HG02885 (cell line): ENCODE results near the gene SSR1.
A peak's percentile ranks its signal among the peaks of the same experiment; 100 is the strongest.

Source experiments
- ATAC-seq: cut with Tn5 transposase; IDR thresholded peaks from one replicate; pipeline ENCODE4 v1.9.1; 2021; ENCODE audit warnings: mild to moderate bottlenecking; ENCODE audit not compliant: unreplicated experiment, poor library complexity

SSR1 gene

GRCh38 chr6:7242835-7243178 lies 70.2 kb downstream of the SSR1 start:
- no peak for ATAC-seq

GRCh38 chr6:7241709-7242645 lies 71.0 kb downstream of the SSR1 start:
- no peak for ATAC-seq

GRCh38 chr6:7241160-7241559 lies 71.8 kb downstream of the SSR1 start:
- ATAC-seq, result no peak

- ATAC-seq, result no peak
These were observed 72.6 kb downstream of the SSR1 start for GRCh38 chr6:7240351-7240750.

GRCh38 chr6:7239590-7239948 lies 73.4 kb downstream of the SSR1 start:
- ATAC-seq, result no peak

GRCh38 chr6:7238900-7239589 lies 74.0 kb downstream of the SSR1 start:
- ATAC-seq, result peak; percentile 46

- no peak for ATAC-seq
These were observed 74.5 kb downstream of the SSR1 start for GRCh38 chr6:7238526-7238899.

- ATAC-seq, result no peak
These were observed 75.3 kb downstream of the SSR1 start for GRCh38 chr6:7237653-7238188.

GRCh38 chr6:7236306-7237209 lies 76.4 kb downstream of the SSR1 start:
- ATAC-seq, result peak; percentile 59

- no peak for ATAC-seq
These were observed 77.2 kb downstream of the SSR1 start for GRCh38 chr6:7235712-7236305.

GRCh38 chr6:7234547-7234946 lies 78.5 kb downstream of the SSR1 start:
- ATAC-seq, result no peak

GRCh38 chr6:7232351-7232750 lies 80.6 kb downstream of the SSR1 start:
- ATAC-seq, result no peak

GRCh38 chr6:7230956-7231713 lies 81.9 kb downstream of the SSR1 start:
- no peak for ATAC-seq

- ATAC-seq, result no peak
These were observed 82.7 kb downstream of the SSR1 start for GRCh38 chr6:7230327-7230691.

- ATAC-seq, result no peak
These were observed 83.3 kb downstream of the SSR1 start for GRCh38 chr6:7229376-7230326.

- no peak for ATAC-seq
These were observed 84.2 kb downstream of the SSR1 start for GRCh38 chr6:7228662-7229375.

- no peak for ATAC-seq
These were observed 88.3 kb downstream of the SSR1 start for GRCh38 chr6:7224731-7225130.

- no peak for ATAC-seq
These were observed 90.8 kb downstream of the SSR1 start for GRCh38 chr6:7222197-7222596.
